Stimulated activated CD8-positive, alpha-beta memory T cell treated with anti-CD3 and anti-CD28 coated beads, Interleukin-4, amount 100 ng/mL, for 48 hours (primary cell): Measurements from ENCODE around the gene ACTMAP.
A peak's percentile ranks its signal among the peaks of the same experiment; 100 is the strongest.
"Not testable (repeated sequence)": the region's sequence is repeated elsewhere in the genome, so short reads cannot be mapped to it uniquely, and the experiment has no call there.

Source experiments
- DNase-seq: peaks from one replicate; pipeline ENCODE4 v3.0.0-alpha.2; 2020

Gene ACTMAP

GRCh38 chr19:40742886-40743285 is 7.4 kb downstream of the ACTMAP start:
- DNase-seq = no peak

GRCh38 chr19:40742477-40742876 is 7.8 kb downstream of the ACTMAP start:
- no peak for DNase-seq

- DNase-seq = no peak
Measured at GRCh38 chr19:40741527-40742390, 8.5 kb downstream of the ACTMAP start.

- DNase-seq = no peak
Measured at GRCh38 chr19:40740747-40741146, 9.5 kb downstream of the ACTMAP start.

- DNase-seq = no peak
Measured at GRCh38 chr19:40739871-40740703, 10.2 kb downstream of the ACTMAP start.

- no peak for DNase-seq
Measured at GRCh38 chr19:40739030-40739839, 11.0 kb downstream of the ACTMAP start.

GRCh38 chr19:40737102-40737644 is 13.1 kb downstream of the ACTMAP start:
- no peak for DNase-seq

- no peak for DNase-seq
Measured at GRCh38 chr19:40736661-40737060, 13.6 kb downstream of the ACTMAP start.

GRCh38 chr19:40735013-40735771 is 15.1 kb downstream of the ACTMAP start:
- no peak for DNase-seq

- DNase-seq = no peak
Measured at GRCh38 chr19:40733149-40733548, 17.1 kb downstream of the ACTMAP start.

- not testable (repeated sequence) for DNase-seq
Measured at GRCh38 chr19:40732304-40732703, 18.0 kb downstream of the ACTMAP start.

- not testable (repeated sequence) for DNase-seq
Measured at GRCh38 chr19:40730065-40730464, 20.2 kb downstream of the ACTMAP start.

- no peak for DNase-seq
Measured at GRCh38 chr19:40726279-40726678, 24.0 kb downstream of the ACTMAP start.

- peak; percentile 36 for DNase-seq
Measured at GRCh38 chr19:40724855-40725254, 25.4 kb downstream of the ACTMAP start.

GRCh38 chr19:40724315-40724714 is 26.0 kb downstream of the ACTMAP start:
- no peak for DNase-seq

- no peak for DNase-seq
Measured at GRCh38 chr19:40723661-40724254, 26.5 kb downstream of the ACTMAP start.

GRCh38 chr19:40721936-40722661 is 28.2 kb downstream of the ACTMAP start:
- no peak for DNase-seq

- no peak for DNase-seq
Measured at GRCh38 chr19:40721140-40721486, 29.2 kb downstream of the ACTMAP start.

GRCh38 chr19:40719414-40719894 is 30.8 kb downstream of the ACTMAP start:
- no peak for DNase-seq

GRCh38 chr19:40718774-40719391 is 31.4 kb downstream of the ACTMAP start:
- peak; percentile 36 for DNase-seq
